Skeletal muscle tissue (tissue), 4 donors: ENCODE data around the gene LRCH4. TPM values are rescaled to one million over a fixed set of nuclear protein-coding genes. Genes with fewer than 3 reads are reported as not detected.

Experiments used
- H3K27ac ChIP-seq: one replicate; pipeline ENCODE4 v1.7.0; 2013; ENCODE audit warnings: mild to moderate bottlenecking, low read depth, low read length, inconsistent platforms
- H3K27me3 ChIP-seq, 3 donors: one replicate each; pipeline ENCODE4 v1.7.0; 2013; ENCODE audit warnings: low read length in 3 of 3; ENCODE audit not compliant: control insufficient read depth in 3 of 3, insufficient read depth in 3 of 3
- H3K36me3 ChIP-seq, 3 donors: one replicate each; pipeline ENCODE4 v1.7.0; 2013; ENCODE audit warnings: low read length in 3 of 3; ENCODE audit not compliant: control insufficient read depth in 3 of 3, insufficient read depth in 3 of 3
- H3K4me1 ChIP-seq, 3 donors: one replicate each; pipeline ENCODE4 v1.7.0; 2013; ENCODE audit warnings: low read length in 3 of 3, mild to moderate bottlenecking in 3 of 3; ENCODE audit not compliant: control insufficient read depth in 3 of 3, insufficient read depth in 3 of 3
- H3K4me3 ChIP-seq, 3 donors: one replicate each; pipeline ENCODE4 v1.7.0; 2013; ENCODE audit warnings: low read length in 3 of 3
- H3K9ac ChIP-seq, 3 donors: one replicate each; pipeline ENCODE4 v1.7.0; 2013; ENCODE audit warnings: low read length in 3 of 3, mild to moderate bottlenecking in 3 of 3, moderate library complexity in 2 of 3, low read depth in 1 of 3
- H3K9me3 ChIP-seq, 3 donors: one replicate each; pipeline ENCODE4 v1.7.0; 2013; ENCODE audit warnings: low read length in 3 of 3; ENCODE audit not compliant: control insufficient read depth in 3 of 3
- total RNA-seq: library from RNA; depleted of rRNA; stranded (reverse); fragments of >200 nt; gene quantifications from one replicate; pipeline ENCODE4 v1.2.3, GENCODE V29; 2014
- donor health status: Osteomylitis.

The LRCH4 gene
- total RNA-seq, 1 donor from 2014 or later = 6.3 TPM

DNA sequence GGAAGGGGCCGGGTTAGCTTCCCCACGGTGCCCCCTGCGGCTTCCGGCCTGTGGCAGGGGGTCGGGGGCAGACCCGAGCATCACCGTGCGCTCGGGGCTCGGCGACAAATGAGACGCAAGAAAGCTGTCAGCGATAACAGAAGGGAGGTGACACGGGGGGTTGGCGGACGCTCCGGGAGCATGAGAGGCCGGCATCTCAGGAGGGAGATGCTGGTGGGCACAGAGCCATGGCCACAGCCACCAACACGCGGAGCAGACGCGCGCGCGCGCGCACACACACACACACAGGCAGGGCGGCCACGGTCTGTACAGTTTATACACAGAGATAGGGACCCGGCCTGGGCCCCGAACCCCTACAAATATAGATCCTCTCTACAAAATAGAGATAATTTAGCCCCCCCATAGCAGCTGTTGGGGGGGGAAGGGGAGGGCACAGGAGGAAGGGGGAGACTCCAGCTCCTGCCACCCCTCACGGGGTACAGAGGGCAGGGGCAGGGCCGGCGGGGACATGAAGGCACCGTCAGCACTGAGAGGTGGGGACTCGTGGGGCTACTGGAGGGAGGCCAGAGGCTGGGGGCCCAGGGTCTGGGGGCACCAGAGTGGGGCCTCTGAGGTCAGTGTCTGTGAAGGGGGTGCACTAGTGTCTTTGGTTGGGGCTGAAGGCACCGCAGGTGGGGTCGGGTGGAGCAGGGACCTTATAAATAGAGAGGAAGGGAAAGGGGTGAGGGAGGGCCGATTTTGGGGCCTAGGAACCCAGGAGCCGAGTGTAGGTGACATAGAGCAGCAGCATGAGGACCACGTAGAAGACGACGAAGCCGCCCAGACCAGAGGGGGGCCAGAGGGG is 11.3 kb downstream of the LRCH4 start:
- peaks cover 45% of the 10 kb centered on the region in 3 donors for H3K36me3 ChIP-seq
- H3K9me3 ChIP-seq = no peaks in the 10 kb centered on the region
- H3K27ac ChIP-seq = no peak overlapping the region
- H3K4me3 ChIP-seq = no peak overlapping the region
- peaks cover 4 to 7% (median 6%) of the 10 kb centered on the region in 3 donors for H3K4me1 ChIP-seq
- no peak overlapping the region for H3K9ac ChIP-seq
- H3K27me3 ChIP-seq = peaks cover 11 to 43% (median 37%) of the 10 kb centered on the region in 3 donors

DNA sequence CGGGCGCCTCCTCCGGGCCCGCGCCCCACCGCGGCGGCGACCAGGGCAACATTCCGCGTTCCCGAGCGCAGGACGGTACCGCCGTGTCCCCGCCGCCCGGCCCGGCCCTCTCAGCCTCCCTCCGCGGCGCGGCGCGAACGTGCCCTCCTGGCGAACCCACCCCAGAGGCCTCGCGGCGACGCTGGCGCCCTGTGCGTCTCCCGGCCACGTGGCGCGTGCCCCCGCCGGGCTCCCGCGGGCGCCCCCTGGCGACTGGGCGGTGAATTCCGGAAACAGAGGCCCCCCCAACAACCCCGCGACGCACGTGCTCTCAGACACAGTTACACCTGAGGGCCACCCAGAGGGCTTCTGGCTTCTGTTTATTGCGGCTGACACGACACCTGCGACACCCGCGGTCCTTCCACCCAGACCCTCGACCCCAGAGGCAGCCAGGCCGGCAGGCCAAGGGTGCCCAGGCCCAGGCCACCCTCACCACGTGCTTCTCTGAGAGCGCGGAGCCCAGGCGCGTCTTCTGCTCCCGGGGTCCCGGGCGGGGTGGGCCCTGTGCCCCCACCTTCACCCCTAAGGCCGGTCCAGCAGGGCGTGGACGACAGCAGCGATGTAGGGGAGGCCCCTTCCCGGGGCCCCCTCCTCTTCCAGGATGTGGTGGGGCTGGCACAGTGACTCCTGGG is 12.1 kb downstream of the LRCH4 start, which contains the start of gene SAP25:
Gene SAP25, minus strand, starts transcription at position 210 of the 671 bp plus-strand sequence. Its CDS starts 158 bp downstream, at position 52.
- Histone ChIP-seq H3K4me3 (no peak within 1 kb of the TSS), H3K4me1 (peaks cover 4 to 11% (median 6%) of the 10 kb centered on the region in 3 donors), H3K36me3 (peaks cover 39 to 40% (median 40%) of the 10 kb centered on the region in 3 donors), H3K27ac (no peak within 1 kb of the TSS), H3K9me3 (no peaks in the 10 kb centered on the region), H3K27me3 (peaks cover 11 to 50% (median 44%) of the 10 kb centered on the region in 3 donors), H3K9ac (no peak within 1 kb of the TSS)

DNA sequence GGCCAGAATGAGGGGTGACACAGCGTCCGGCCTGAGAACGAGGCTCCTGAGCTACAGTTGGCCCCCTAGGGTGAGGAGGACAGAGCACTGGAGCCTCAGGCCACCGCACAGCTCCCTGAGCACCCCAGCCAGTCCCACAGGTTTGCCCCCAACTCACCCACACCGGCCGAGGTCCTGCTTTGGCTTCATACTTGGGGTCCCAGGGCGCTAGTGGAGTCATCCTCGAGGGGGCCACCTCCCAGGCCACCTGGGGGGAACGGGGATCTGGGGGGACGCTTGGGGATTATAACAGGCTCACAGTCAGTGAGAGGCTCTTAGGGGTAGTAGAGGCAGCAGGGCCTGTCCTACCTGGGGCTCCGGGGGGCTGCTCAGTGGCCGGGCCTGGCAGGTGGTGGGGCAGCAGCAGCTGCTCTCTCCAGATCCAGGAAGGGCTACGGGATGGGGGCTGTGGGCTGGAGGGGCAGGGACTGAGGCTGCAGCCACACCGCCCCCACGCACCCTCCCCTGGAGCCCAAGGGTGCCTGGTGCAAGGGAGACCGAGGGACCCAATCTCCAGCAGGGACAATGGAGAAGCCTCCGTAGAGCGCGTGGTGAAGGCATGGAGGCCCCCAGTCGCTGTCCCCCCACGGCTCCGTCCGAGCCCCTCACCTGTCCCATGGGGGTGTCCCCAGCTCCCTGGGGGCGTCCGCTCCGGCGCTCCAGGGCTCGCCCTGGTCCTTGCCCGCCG is 12.8 kb downstream of the LRCH4 start:
- Histone ChIP-seq H3K4me1 (peaks cover 4 to 14% (median 6%) of the 10 kb centered on the region in 3 donors), H3K9me3 (no peaks in the 10 kb centered on the region), H3K4me3 (no peak overlapping the region), H3K27ac (no peak overlapping the region), H3K36me3 (peaks cover 32 to 33% (median 33%) of the 10 kb centered on the region in 3 donors), H3K9ac (no peak overlapping the region), H3K27me3 (peaks cover 11 to 49% (median 40%) of the 10 kb centered on the region in 3 donors)

DNA sequence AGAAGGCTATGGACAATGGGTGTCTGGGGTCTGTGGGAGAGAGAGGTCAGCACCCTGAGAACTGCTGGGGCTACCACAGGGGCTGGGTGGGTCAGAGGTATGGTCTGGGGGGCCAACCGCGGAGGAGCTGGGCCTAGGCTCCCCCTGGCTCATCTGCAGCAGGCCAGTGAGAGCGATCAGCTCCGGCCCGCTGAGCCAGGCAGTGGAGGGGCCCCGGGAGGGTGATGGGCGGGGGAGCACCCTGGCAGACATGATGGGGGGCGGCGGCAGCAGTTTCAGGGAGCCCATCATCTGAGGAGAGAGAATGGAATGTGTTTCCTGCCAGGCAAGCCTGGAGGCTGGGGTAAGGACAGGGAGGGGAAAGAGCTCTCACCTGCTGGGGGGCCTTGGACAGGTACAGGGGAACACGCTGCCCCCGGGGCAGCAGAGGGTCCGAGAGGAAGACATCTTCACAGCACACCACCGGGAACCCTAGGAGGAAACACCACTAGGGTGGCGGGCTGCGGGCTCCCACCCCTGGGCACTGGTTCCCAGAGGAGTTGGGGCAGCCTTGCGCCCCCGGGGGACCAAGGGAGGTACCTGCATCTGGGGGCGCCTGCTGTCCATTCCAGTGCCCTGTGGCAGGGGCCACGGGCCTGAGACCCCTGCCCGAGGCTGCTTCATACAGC is 13.5 kb downstream of the LRCH4 start:
- Histone ChIP-seq H3K4me3 (no peak overlapping the region), H3K9ac (no peak overlapping the region), H3K27ac (no peak overlapping the region), H3K4me1 (peaks cover 4 to 14% (median 6%) of the 10 kb centered on the region in 3 donors), H3K9me3 (no peaks in the 10 kb centered on the region), H3K27me3 (peaks cover 11 to 43% (median 40%) of the 10 kb centered on the region in 3 donors), H3K36me3 (peaks cover 25 to 26% (median 26%) of the 10 kb centered on the region in 3 donors)

DNA sequence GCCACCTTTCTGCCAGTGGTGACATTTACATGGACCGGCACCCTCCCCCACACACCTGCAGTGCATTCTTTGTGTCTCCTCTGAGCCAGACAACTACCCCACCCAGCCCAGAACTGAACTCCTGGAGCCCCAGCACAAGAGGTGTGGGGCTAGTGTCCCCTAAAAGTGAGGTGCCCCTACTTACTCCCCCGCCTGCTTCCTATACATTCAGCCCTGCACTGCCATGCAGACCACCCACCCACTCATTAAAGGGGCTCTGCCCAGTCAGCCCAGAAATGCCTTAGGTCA is 14.2 kb downstream of the LRCH4 start:
- H3K36me3 ChIP-seq = peaks cover 20 to 21% (median 21%) of the 10 kb centered on the region in 3 donors
- peaks cover 4 to 14% (median 6%) of the 10 kb centered on the region in 3 donors for H3K4me1 ChIP-seq
- no peak overlapping the region for H3K4me3 ChIP-seq
- peaks cover 11 to 43% (median 40%) of the 10 kb centered on the region in 3 donors for H3K27me3 ChIP-seq
- H3K9ac ChIP-seq = no peak overlapping the region
- H3K27ac ChIP-seq = no peak overlapping the region
- H3K9me3 ChIP-seq = no peaks in the 10 kb centered on the region

DNA sequence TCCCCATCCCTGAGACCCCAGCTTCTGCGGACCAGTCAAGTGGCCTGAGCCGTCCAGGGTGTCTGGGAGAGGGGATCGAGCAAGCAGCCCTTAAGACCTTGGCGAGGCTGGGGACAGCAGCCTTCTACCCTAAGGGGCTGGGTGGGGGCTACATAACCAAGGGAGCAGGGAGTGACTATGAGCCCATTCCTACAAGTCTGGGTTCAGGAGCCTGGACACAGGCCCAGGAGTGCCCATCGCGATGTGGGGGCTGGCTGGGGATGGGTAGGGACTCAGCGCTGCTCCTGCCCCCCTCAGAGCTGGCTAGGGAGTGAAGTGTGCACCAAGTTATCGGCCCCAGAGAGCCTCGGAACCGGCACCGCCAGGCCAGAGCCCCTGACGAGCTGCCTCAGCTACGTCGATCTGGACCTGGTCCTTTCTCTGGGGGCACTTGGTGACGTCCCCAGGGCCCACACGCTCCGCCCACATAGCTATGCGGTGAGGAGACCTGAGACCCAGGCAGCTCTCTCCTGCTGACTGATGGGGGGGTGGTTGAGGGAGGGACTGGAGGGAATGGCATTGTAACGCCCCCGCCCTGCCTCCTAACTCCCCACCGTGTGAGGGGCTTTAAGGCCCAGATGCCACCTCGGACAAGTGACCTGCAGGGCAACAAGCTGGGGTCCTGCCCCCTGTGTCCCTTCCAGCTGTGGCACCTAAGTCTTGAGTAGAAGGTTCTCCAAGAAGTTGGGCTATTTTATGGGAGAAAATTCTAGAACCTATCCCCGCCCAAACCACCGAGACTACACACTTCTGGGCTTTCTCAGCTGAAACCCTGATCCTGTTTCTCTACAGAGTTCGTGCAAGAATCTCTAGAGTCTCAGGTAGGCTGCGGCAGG is 14.7 kb downstream of the LRCH4 start:
- Histone ChIP-seq H3K27ac (no peak overlapping the region), H3K4me3 (no peak overlapping the region)

DNA sequence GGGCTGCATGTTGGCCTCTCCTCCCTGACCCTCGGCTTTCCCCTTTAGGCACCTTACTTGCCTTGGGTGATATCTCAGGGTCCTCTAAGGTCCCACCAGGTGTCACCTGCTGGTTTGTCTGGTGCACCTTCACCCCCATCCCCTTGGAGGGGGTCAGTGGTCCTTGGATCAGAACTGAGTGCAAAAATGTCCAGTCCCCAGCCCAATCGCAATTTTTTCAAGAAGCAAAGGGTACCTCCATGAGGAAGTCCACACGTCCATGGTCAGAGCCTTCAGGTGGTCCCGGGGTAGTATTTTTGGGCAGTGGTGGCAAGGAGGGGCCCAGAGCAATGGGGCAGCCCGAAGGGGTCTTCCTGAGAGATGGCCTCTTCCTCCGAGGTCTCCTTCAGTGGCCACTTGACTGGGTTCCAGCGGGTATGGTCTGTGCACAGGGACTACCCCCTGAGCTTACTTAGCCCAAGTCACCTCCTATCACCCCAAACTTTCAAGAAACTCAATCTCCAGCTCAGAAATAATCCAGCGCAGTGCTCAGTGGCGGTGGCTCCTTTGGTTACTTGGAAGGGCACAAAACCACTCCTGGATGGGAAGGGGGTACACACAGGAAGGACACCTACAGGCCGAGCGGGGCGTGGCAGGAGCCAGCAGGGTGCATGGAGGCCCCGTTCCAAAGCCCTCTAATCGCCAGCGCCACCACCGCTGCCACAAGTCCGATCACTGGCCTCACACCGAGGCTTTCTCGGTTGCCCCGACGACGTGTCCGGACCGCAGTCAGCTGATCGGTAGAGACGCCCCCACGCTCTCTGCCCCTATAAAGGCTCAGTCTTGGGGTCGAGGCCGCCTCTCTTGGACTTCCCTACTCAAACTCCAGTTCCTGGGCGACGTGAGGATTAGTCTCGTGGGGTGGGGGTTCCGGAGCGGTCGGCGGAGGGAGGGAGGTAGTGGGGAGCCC is 16.8 kb downstream of the LRCH4 start:
- Histone ChIP-seq H3K4me1 (peaks cover 4 to 14% (median 6%) of the 10 kb centered on the region in 3 donors), H3K9me3 (no peaks in the 10 kb centered on the region), H3K27ac (no peak overlapping the region), H3K4me3 (peak overlapping the region in 2 of 3 donors; percentile 9 to 49), H3K27me3 (peaks cover 11 to 32% (median 23%) of the 10 kb centered on the region in 3 donors), H3K36me3 (peaks cover 0 to 3% (median 0%) of the 10 kb centered on the region in 3 donors), H3K9ac (no peak overlapping the region)

More for the DNA sequence above, 14.7 kb downstream of the LRCH4 start:
- peaks cover 11 to 38% (median 36%) of the 10 kb centered on the region in 3 donors for H3K27me3 ChIP-seq
- peaks cover 14 to 16% (median 15%) of the 10 kb centered on the region in 3 donors for H3K36me3 ChIP-seq
- peaks cover 4 to 14% (median 6%) of the 10 kb centered on the region in 3 donors for H3K4me1 ChIP-seq
- no peaks in the 10 kb centered on the region for H3K9me3 ChIP-seq
- H3K9ac ChIP-seq = no peak overlapping the region

DNA sequence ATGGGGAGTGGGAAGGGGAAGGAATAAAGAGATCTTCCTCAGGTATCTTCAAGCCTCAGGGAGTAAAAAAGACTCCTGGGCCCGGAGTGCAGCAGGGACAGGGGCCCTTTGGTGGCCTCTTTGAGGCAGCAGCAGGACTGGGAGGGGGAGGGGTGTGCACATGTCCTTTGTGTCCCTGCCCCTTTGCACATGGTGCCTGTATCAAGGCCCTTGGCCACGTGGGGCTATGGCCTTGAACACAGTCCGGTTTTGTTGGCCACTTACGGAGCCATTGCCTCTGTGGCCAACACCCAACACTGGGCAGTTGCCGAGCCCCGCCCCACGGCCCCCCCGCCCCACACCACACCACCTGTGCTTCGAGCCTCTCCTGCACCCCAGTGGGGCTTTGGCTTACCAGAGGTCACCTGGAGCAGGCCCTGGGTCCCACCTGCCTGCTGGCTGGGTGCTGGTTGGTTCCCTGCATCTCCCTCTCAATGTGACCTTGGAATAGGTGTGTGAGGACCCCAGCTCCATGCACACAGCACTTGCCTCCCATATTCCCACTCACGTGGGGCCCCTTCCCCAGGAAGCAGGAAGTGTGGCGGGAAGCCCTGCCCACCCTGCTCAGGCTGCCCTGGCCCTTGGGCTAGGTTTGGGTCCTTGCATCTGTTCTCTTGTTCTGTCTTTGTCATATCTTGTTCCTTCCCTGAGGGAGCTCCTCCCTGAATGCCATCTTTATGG is 17.6 kb downstream of the LRCH4 start:
- no peaks in the 10 kb centered on the region for H3K36me3 ChIP-seq
- H3K27me3 ChIP-seq = peaks cover 11 to 32% (median 23%) of the 10 kb centered on the region in 3 donors
- H3K9ac ChIP-seq = no peak overlapping the region
- no peaks in the 10 kb centered on the region for H3K9me3 ChIP-seq
- H3K27ac ChIP-seq = no peak overlapping the region
- H3K4me1 ChIP-seq = peaks cover 4 to 14% (median 6%) of the 10 kb centered on the region in 3 donors
- no peak overlapping the region for H3K4me3 ChIP-seq
